SHP77 (cell line): ENCODE data around the gene CHODL.

Source experiments
- DNase-seq, 2 experiments: peaks; one replicate each; lab custom pipeline; 2025; lab: John Stamatoyannopoulos, UW

Gene CHODL, protein sequence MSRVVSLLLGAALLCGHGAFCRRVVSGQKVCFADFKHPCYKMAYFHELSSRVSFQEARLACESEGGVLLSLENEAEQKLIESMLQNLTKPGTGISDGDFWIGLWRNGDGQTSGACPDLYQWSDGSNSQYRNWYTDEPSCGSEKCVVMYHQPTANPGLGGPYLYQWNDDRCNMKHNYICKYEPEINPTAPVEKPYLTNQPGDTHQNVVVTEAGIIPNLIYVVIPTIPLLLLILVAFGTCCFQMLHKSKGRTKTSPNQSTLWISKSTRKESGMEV

GRCh38 chr21:18244671-18245463 is at the start of gene CHODL:
Gene CHODL, plus strand, starts transcription at chr21:18244833. Its CDS starts 391 bp downstream, at chr21:18245224.
- no peak for DNase-seq

DNA sequence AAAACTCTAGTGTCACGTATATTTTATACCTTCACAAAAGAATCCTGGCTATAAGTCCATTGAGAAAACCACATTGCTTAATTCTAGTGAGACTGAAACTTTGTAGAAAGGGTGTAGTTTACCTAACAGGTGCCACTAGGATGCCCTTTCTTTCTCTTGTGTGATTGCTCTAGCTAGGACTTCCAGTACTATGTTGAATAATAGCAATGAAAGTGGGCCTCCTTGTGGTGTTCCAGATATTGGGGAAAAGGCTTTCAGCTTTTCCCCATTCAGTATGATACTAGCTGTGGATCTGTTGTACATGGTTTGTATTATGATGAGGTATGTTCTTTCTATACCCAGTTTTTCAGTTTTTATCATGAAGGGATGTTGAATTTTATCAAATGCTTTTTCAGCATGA is 39.7 kb upstream of the CHODL start:
- no peak for DNase-seq

DNA sequence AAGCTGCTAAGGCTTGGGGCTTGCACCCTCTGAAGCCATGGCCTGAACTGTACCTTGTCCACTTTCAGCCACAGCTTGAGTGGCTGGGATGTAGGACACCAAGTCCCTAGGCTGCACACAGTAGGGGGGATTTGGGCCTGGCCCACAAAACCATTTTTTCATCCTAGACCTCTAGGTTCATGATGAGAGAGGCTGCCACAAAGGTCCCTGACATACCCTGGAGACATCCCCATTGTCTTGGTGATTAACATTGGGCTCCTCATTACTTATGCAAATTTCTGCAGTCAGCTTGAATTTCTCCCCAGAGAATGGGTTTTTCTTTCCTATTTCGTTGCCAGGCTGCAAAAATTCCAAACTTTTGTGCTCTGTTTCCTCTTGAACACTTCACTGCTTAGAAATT is 26.3 kb upstream of the CHODL start:
- no peak for DNase-seq

DNA sequence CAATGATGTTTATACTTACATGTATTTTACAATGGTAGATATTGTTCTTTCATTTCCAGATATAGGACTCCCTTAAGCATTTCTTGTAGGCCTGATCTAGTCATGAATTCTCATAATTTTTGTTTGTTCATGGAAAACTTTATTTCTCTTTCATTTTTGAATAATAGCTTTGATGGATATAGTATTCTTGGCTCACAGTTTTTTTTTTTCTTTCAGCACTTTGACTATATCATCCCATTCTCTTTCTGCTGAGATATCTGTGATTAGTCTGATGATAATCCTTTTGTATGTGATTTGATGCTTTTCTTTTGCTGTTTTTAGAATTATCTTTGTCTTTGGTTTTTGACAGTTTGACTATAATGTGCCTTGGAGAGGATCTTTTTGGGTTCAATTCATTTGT is 24.1 kb upstream of the CHODL start:
- DNase-seq = no peak

GRCh38 chr21:18222346-18222745 is 22.3 kb upstream of the CHODL start:
- no peak for DNase-seq

GRCh38 chr21:18228060-18228739 is 16.4 kb upstream of the CHODL start:
- DNase-seq = no peak

DNA sequence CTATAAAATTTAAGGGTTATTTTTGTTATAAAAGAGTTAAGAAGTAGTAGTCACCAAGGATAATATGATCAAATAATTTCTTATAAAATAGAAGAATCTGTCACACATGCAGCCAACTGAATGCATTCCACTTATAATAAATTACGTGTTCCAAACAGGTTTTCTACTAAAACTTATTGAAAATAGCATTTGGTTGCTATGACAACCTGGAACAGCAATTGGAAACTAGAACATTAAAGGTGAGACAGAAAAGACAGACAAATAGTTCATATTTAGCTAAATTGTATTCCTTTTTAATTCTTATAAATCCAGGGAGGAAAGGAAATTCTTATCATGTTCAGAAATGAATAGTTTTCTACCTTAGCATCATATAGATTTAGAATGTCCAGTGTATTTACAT is 9.1 kb upstream of the CHODL start:
- DNase-seq = no peak

GRCh38 chr21:18245464-18245967 is 883 bp downstream of the CHODL start:
- DNase-seq = no peak

DNA sequence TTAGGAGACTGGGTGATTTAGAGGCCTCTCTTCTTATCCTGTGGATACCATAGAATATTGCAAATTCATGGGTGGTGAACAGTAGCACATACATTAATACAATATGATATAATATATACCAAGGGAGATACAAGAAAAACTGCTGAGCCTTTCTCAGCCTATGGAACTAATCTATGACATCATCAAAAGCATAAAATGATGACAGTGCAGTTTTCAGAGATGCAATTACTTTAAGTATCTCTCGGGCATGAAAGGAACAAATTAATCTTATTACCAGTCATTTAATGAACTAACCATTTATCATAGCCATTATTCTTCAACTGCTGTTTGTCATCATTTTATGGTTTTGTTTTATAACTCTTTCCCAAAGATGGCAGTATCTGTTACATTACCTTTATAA is 3.5 kb downstream of the CHODL start:
- DNase-seq = no peak

- DNase-seq = no peak
Measured at GRCh38 chr21:18249672-18250071, 5.0 kb downstream of the CHODL start.

- DNase-seq = no peak
Measured at GRCh38 chr21:18251065-18251464, 6.4 kb downstream of the CHODL start.

- DNase-seq = no peak
Measured at GRCh38 chr21:18252256-18252655, 7.6 kb downstream of the CHODL start.

GRCh38 chr21:18252680-18253079 is 8.0 kb downstream of the CHODL start:
- DNase-seq = no peak

DNA sequence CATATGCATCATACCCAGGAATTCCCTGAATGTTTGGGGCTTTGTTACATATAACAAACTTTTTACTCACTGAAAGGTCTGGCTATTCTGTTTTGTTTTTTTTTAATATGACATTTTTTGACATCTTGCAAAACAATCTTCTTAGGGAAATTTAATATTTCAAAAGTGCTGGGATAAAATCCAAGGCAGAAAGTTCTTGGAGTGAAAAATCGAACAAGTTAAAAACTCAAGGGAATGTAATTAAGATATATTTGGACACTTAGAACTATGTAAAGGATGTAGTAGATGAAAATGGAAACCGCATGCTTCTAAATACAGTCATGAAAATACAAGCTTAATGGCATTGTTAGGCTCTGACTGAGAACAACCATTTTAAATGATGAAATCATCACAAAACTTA is 8.6 kb downstream of the CHODL start:
- DNase-seq = no peak

- no peak for DNase-seq
Measured at GRCh38 chr21:18253799-18254198, 9.2 kb downstream of the CHODL start.

GRCh38 chr21:18265944-18266343 is 21.3 kb downstream of the CHODL start:
- DNase-seq = no peak

DNA sequence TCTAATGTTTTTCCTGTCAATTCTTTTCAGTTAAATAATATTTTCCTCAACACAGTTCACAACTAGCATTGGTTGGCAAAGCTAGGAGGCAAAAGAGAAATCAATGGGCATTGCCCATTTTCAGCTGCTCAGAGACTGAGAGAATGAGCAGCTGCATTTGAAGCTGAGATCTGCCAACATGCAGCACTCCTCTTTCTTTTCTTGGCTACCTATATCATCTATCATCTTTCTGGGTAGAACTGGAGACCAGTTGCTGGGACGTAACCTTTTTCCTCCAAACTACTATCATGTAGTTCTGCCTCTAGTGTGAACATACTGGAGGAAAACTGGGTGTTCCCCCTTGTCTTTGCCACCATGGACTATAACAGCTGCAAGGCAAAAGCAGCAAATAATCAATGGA is 22.9 kb downstream of the CHODL start:
- no peak for DNase-seq

GRCh38 chr21:18268906-18269305 is 24.3 kb downstream of the CHODL start:
- no peak for DNase-seq

- DNase-seq = no peak
Measured at GRCh38 chr21:18269856-18270255, 25.2 kb downstream of the CHODL start.

DNA sequence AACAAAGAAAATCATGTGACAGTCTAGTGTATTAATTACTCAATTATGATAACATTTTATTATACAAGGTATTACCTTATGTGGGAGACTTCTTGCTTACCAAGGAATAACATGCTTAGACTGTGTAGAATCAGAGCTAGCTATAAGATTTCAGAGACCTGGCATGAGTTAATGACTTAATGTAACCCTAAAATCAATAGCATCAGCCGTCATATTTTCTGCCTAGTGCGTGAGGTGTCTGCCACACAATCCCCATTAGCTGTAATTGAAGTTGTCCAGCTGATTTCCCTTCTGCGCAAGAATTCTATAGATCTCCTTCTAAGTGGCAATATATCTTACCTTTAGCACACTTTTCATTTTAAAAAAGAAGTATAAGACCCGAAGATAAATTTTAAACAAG is 28.8 kb downstream of the CHODL start:
- DNase-seq = no peak

DNA sequence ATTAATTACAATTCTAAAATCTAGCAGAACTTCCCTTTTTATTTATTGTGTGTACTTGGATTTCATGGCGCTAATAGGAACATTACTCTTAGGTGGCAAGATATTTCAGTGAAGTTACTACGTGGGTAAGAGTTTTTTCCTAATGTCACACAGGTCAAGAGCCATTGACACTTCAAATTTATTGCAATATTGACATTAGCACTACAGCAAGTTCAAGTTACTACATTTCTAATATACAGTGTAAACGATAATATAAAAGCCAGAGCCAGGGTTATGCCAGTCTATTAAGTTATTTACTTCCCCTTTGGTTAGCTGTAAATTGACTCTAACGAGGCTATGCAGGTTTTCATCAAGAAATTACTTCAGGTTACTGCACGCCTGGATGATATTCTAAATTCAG is 29.7 kb downstream of the CHODL start:
- no peak for DNase-seq

GRCh38 chr21:18275781-18276180 is 31.1 kb downstream of the CHODL start:
- DNase-seq = no peak

- DNase-seq = no peak
Measured at GRCh38 chr21:18285379-18285778, 40.7 kb downstream of the CHODL start.
